Neural crest cell (in vitro differentiated cells): ENCODE data around the gene SMARCC1. TPM values are rescaled to one million over a fixed set of nuclear protein-coding genes. Genes with fewer than 3 reads are reported as not detected.

ENCODE experiments used
- DNase-seq: peaks from one replicate; pipeline ENCODE4 v3.0.0; 2021; ENCODE audit warnings: low read depth, mixed read lengths, low spot score
- H3K27ac Mint-ChIP-seq: one replicate; pipeline ENCODE4 v1.8.0; 2021; ENCODE audit warnings: mild to moderate bottlenecking, mixed read lengths; ENCODE audit not compliant: unreplicated experiment
- H3K27me3 Mint-ChIP-seq: 2 replicates; pipeline ENCODE4 v1.8.0; 2021; ENCODE audit warnings: low read depth, mild to moderate bottlenecking, mixed read lengths
- H3K36me3 Mint-ChIP-seq: 2 replicates; pipeline ENCODE4 v1.8.0; 2021; ENCODE audit warnings: low read depth, mild to moderate bottlenecking, mixed read lengths
- H3K4me1 Mint-ChIP-seq: 2 replicates; pipeline ENCODE4 v1.8.0; 2021; ENCODE audit warnings: mixed read lengths
- H3K4me3 Mint-ChIP-seq: one replicate; pipeline ENCODE4 v1.8.0; 2021; ENCODE audit warnings: mild to moderate bottlenecking, mixed read lengths
- H3K9me3 Mint-ChIP-seq: 2 replicates; pipeline ENCODE4 v1.8.0; 2021; ENCODE audit warnings: mixed read lengths
- total RNA-seq: library from RNA; stranded (reverse); gene quantifications from 2 replicates; pipeline ENCODE4 v1.2.1, GENCODE V29; 2021
- TF ChIP-seq, protein P1 (sequence below): fragments of 200-600 bp; sonication (generic); conservative IDR thresholded peaks from 2 replicates; pipeline ENCODE4 v1.5.0; 2021; ENCODE audit warnings: antibody characterized with exemption, mild to moderate bottlenecking

SMARCC1 gene
- total RNA-seq, 1 donor from 2014 or later, result 281 TPM

DNA sequence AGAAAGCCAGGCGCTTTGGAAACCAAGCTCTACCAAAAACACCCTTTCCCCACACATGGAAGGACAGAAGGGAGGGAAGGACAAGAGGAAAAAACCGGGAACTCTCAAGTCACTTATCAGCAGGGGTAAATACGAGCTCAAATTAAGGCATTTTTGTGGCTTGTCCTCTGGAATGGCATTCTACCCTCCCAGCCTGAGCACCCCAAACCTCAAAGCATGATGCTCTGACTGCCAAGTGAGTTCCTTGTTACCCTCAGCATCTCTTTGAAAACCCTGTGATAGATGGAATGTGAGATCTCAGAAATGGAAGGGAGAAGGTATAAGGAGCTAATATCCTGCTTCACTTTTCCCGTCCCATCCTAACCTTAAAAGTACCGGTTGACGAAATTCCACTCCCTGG, 194.9 kb downstream of the SMARCC1 start:
- peaks cover 50% of the 10 kb centered on the region for H3K36me3 Mint-ChIP-seq
- H3K27ac Mint-ChIP-seq, result no peak overlapping the region
- peaks cover 11% of the 10 kb centered on the region for H3K27me3 Mint-ChIP-seq

DNA sequence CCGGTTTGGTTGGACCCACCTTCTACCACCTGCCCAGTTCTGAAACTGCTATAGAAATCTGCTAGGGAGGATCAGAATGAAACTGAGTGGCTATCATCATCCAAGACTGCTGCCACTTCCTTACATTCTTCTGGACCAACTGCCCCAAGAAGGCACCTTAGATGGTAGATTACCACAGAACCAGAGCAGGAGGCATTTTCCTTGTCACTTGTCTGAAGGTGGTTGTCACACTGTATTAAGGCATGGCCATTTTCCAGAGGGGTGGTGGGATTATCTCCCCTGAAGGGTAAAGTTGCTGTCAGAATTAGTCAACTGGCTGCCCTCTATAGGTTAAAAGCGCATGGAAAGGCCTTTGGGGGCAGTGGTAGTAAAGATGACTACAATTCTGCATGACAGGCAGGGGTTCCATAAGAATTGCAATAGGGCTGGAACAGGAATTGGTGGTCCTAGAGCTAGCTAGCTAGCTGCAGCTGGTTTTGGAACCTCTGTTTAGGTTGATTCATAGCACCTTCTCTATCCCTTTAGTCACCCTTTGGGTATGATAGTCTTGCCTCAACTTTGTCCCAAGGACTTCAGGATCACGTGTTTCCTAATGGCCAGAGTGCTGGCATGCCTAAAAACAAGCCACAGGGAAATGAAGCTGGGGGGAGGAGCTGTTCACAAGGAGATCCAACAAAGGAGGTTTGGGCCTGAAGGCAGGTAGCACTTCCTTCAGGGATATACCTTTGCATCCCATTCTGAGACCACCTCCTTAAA, 198.2 kb downstream of the SMARCC1 start:
- peaks cover 34% of the 10 kb centered on the region for H3K27me3 Mint-ChIP-seq
- H3K4me3 Mint-ChIP-seq, result peak overlapping the region; percentile 27
- no peak overlapping the region for H3K27ac Mint-ChIP-seq
- no peak for DNase-seq
- H3K9me3 Mint-ChIP-seq, result no peaks in the 10 kb centered on the region
- peaks cover 9% of the 10 kb centered on the region for H3K4me1 Mint-ChIP-seq
- peaks cover 45% of the 10 kb centered on the region for H3K36me3 Mint-ChIP-seq
- TF ChIP-seq, protein P1, sequence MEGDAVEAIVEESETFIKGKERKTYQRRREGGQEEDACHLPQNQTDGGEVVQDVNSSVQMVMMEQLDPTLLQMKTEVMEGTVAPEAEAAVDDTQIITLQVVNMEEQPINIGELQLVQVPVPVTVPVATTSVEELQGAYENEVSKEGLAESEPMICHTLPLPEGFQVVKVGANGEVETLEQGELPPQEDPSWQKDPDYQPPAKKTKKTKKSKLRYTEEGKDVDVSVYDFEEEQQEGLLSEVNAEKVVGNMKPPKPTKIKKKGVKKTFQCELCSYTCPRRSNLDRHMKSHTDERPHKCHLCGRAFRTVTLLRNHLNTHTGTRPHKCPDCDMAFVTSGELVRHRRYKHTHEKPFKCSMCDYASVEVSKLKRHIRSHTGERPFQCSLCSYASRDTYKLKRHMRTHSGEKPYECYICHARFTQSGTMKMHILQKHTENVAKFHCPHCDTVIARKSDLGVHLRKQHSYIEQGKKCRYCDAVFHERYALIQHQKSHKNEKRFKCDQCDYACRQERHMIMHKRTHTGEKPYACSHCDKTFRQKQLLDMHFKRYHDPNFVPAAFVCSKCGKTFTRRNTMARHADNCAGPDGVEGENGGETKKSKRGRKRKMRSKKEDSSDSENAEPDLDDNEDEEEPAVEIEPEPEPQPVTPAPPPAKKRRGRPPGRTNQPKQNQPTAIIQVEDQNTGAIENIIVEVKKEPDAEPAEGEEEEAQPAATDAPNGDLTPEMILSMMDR, result no peak

More for the DNA sequence above, 194.9 kb downstream of the SMARCC1 start:
- no peak for DNase-seq
- TF ChIP-seq, protein P1, result no peak
- Mint-ChIP-seq H3K4me3 (peak overlapping the region; percentile 9), H3K4me1 (no peaks in the 10 kb centered on the region), H3K9me3 (no peaks in the 10 kb centered on the region)

DNA sequence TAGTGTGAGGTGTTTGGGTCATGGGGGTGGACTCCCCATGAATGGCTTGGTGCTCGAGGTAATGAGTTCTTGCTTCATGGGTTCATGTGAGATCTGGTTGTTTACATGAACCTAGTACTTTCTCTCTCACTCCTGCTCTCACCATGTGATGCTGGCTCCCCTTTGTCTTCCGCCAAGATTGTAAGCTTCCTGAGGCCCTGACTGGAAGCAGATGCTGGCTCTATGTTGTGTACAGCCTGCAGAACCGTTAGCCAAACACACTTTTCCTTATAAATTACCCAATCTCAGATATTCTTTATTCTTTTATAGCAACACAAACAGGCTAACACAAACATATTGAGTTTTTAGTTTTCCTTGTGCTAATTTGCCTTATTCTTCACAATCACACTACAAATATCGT, 199.9 kb downstream of the SMARCC1 start:
- TF ChIP-seq, protein P1, result no peak
- Mint-ChIP-seq H3K9me3 (no peaks in the 10 kb centered on the region), H3K27me3 (peaks cover 39% of the 10 kb centered on the region), H3K4me3 (peak overlapping the region; percentile 83), H3K36me3 (peaks cover 34% of the 10 kb centered on the region), H3K4me1 (peaks cover 9% of the 10 kb centered on the region), H3K27ac (no peak overlapping the region)
- no peak for DNase-seq

DNA sequence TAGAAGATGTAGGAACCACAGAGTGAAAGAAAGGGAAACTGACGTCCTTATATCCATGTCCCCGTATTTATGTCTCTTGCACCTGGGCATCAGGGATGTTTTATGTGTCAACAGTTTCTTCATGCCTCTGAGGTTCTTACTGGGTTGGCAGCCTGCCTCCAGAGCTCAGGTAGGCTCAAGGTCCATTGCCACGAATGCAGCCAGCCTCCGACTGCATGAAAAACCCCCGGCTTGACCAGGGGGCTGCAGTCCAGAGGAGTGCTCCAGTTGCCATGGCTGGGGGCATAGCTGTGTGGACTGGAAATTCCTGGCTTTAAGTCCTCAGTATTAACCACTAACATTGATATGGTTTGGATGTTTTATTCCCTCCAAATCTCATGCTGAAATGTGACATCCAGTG, 200.3 kb downstream of the SMARCC1 start:
- DNase-seq, result no peak
- peaks cover 34% of the 10 kb centered on the region for H3K36me3 Mint-ChIP-seq
- peaks cover 9% of the 10 kb centered on the region for H3K4me1 Mint-ChIP-seq
- peak overlapping the region; percentile 83 for H3K4me3 Mint-ChIP-seq
- H3K27ac Mint-ChIP-seq, result no peak overlapping the region
- no peaks in the 10 kb centered on the region for H3K9me3 Mint-ChIP-seq
- H3K27me3 Mint-ChIP-seq, result peaks cover 39% of the 10 kb centered on the region
- TF ChIP-seq, protein P1, result no peak

DNA sequence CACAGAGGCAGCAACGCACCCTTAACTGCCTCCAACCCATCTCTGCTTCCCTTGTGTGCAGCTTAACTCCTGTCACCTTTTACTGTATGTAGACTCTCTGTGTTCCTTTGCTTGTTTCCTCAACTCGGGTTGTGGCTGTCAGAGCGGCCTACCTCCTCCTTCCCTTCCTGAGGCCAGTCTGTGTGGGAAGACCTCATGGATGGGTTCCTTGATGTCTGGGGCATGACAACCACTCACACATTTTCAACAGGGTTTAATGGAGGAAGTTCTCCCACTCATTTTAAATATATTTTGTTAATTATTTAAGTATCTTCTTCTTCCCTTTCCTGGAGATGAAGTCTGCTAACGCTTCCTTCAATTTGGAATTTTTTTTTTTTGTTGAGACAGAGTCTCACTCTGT, 201.2 kb downstream of the SMARCC1 start:
- Mint-ChIP-seq H3K4me1 (peaks cover 11% of the 10 kb centered on the region), H3K9me3 (no peaks in the 10 kb centered on the region), H3K27ac (no peak overlapping the region), H3K36me3 (peaks cover 30% of the 10 kb centered on the region), H3K4me3 (peak overlapping the region; percentile 83), H3K27me3 (peaks cover 39% of the 10 kb centered on the region)
- TF ChIP-seq, protein P1, result no peak
- no peak for DNase-seq
